Karpas-422 (cell line): Measurements from ENCODE around the gene TRAF5. TPM values are rescaled to one million over a fixed set of nuclear protein-coding genes. Genes with fewer than 3 reads are reported as not detected.

Experiments used
- DNase-seq: peaks from one replicate; pipeline ENCODE4 v3.0.0-alpha.2; 2015
- H2AFZ ChIP-seq: fragments of 200-600 bp; sonication (generic); 2 replicates; pipeline ENCODE4 v1.6.1; 2014; ENCODE audit warnings: antibody characterized with exemption, low read length, mixed read lengths
- H3K27ac ChIP-seq: fragments of 200-600 bp; sonication (generic); 2 replicates; pipeline ENCODE4 v1.5.1; 2014; ENCODE audit warnings: mild to moderate bottlenecking, low read length, moderate library complexity
- H3K27me3 ChIP-seq: fragments of 200-600 bp; sonication (generic); 2 replicates; pipeline ENCODE4 v1.6.1; 2014; ENCODE audit warnings: low read length, mixed read lengths
- H3K36me3 ChIP-seq: fragments of 200-600 bp; sonication (generic); 2 replicates; pipeline ENCODE4 v1.6.1; 2014; ENCODE audit warnings: low read length, mixed read lengths; ENCODE audit not compliant: insufficient read depth
- H3K4me1 ChIP-seq: fragments of 200-600 bp; sonication (generic); 2 replicates; pipeline ENCODE4 v1.6.1; 2014; ENCODE audit warnings: mild to moderate bottlenecking, low read length, mixed read lengths
- H3K4me2 ChIP-seq: fragments of 200-600 bp; sonication (generic); 2 replicates; pipeline ENCODE4 v1.6.1; 2014; ENCODE audit warnings: low read length, low read depth, mild to moderate bottlenecking; ENCODE audit not compliant: poor library complexity, severe bottlenecking
- H3K4me3 ChIP-seq: fragments of 200-600 bp; sonication (generic); 2 replicates; pipeline ENCODE4 v1.5.1; 2014; ENCODE audit warnings: mild to moderate bottlenecking, antibody characterized with exemption, low read length, mixed read lengths
- H3K79me2 ChIP-seq: fragments of 200-600 bp; sonication (generic); 2 replicates; pipeline ENCODE4 v1.6.1; 2014; ENCODE audit warnings: mild to moderate bottlenecking, low read length, mixed read lengths
- H3K9ac ChIP-seq: fragments of 200-600 bp; sonication (generic); 2 replicates; pipeline ENCODE4 v1.6.0; 2014; ENCODE audit warnings: low read length
- H3K9me2 ChIP-seq: fragments of 200-600 bp; sonication (generic), shearing (Covaris generic); replicated peaks from 2 replicates; pipeline ENCODE4 v1.6.0; 2014; ENCODE audit warnings: mild to moderate bottlenecking, low read length, moderate library complexity; ENCODE audit not compliant: insufficient read depth
- H3K9me3 ChIP-seq: fragments of 300-700, 200-600 bp; sonication (generic); 2 replicates; pipeline ENCODE4 v1.6.1; 2014; ENCODE audit warnings: low read length, mixed read lengths
- H4K20me1 ChIP-seq: fragments of 200-600 bp; sonication (generic); 2 replicates; pipeline ENCODE4 v1.6.1; 2014; ENCODE audit warnings: mild to moderate bottlenecking, antibody characterized with exemption, low read length, low read depth; ENCODE audit not compliant: insufficient read depth
- total RNA-seq: library from RNA; depleted of rRNA; stranded (reverse); fragments of >200 nt; shearing (Covaris generic); gene quantifications from 2 replicates; pipeline ENCODE4 v1.2.3, GENCODE V29; 2014; ENCODE audit warnings: low replicate concordance

The TRAF5 gene
- total RNA-seq, 1 experiment from 2014 or later = 39.7 TPM

- H3K9me2 ChIP-seq = no peaks in the 10 kb centered on the region
- H3K4me2 ChIP-seq = no peak overlapping the region
- no peak overlapping the region for H3K4me3 ChIP-seq
- no peaks in the 10 kb centered on the region for H4K20me1 ChIP-seq
- H3K27me3 ChIP-seq = no peaks in the 10 kb centered on the region
- DNase-seq = no peak
- no peaks in the 10 kb centered on the region for H3K9me3 ChIP-seq
- no peak overlapping the region for H3K9ac ChIP-seq
- no peak overlapping the region for H2AFZ ChIP-seq
- peaks cover 72% of the 10 kb centered on the region for H3K36me3 ChIP-seq
- H3K4me1 ChIP-seq = no peaks in the 10 kb centered on the region
- no peak overlapping the region for H3K27ac ChIP-seq
- peaks cover 48% of the 10 kb centered on the region for H3K79me2 ChIP-seq
Measured at GRCh38 chr1:211292411-211292810, 34.2 kb upstream of the TRAF5 start.

GRCh38 chr1:211296396-211296795, 30.2 kb upstream of the TRAF5 start:
- Histone ChIP-seq H3K4me1 (no peaks in the 10 kb centered on the region), H2AFZ (no peak overlapping the region), H4K20me1 (no peaks in the 10 kb centered on the region), H3K9me2 (no peaks in the 10 kb centered on the region), H3K79me2 (peaks cover 44% of the 10 kb centered on the region), H3K4me2 (no peak overlapping the region), H3K36me3 (peaks cover 68% of the 10 kb centered on the region), H3K4me3 (no peak overlapping the region), H3K9me3 (no peaks in the 10 kb centered on the region), H3K9ac (no peak overlapping the region), H3K27me3 (no peaks in the 10 kb centered on the region), H3K27ac (no peak overlapping the region)
- no peak for DNase-seq

GRCh38 chr1:211305044-211305443, 21.6 kb upstream of the TRAF5 start:
- Histone ChIP-seq H3K4me1 (0 out of 2 replicates have a peak, but pooled peaks cover 3% of the 10 kb centered on the region), H3K9me2 (no peaks in the 10 kb centered on the region), H3K79me2 (peaks cover 21% of the 10 kb centered on the region), H3K4me3 (no peak overlapping the region), H3K27ac (no peak overlapping the region), H3K9me3 (no peaks in the 10 kb centered on the region), H3K9ac (no peak overlapping the region), H3K27me3 (no peaks in the 10 kb centered on the region), H2AFZ (no peak overlapping the region), H3K4me2 (no peak overlapping the region), H4K20me1 (no peaks in the 10 kb centered on the region), H3K36me3 (peaks cover 39% of the 10 kb centered on the region)
- no peak for DNase-seq

GRCh38 chr1:211309617-211310016, 17.0 kb upstream of the TRAF5 start:
- Histone ChIP-seq H3K27ac (no peak overlapping the region), H4K20me1 (no peaks in the 10 kb centered on the region), H3K36me3 (peaks cover 41% of the 10 kb centered on the region)

GRCh38 chr1:211313392-211313791, 13.2 kb upstream of the TRAF5 start:
- no peak overlapping the region for H3K27ac ChIP-seq
- DNase-seq = no peak
- no peaks in the 10 kb centered on the region; the same call in 1 of the 2 replicates for H3K4me1 ChIP-seq
- H3K4me3 ChIP-seq = no peak overlapping the region
- H3K4me2 ChIP-seq = no peak overlapping the region
- H2AFZ ChIP-seq = no peak overlapping the region
- no peaks in the 10 kb centered on the region for H4K20me1 ChIP-seq
- no peaks in the 10 kb centered on the region for H3K9me3 ChIP-seq
- H3K27me3 ChIP-seq = no peaks in the 10 kb centered on the region
- no peaks in the 10 kb centered on the region for H3K79me2 ChIP-seq
- H3K9ac ChIP-seq = no peak overlapping the region
- peaks cover 43% of the 10 kb centered on the region for H3K36me3 ChIP-seq
- no peaks in the 10 kb centered on the region for H3K9me2 ChIP-seq

More at GRCh38 chr1:211309617-211310016, 17.0 kb upstream of the TRAF5 start:
- no peak overlapping the region for H2AFZ ChIP-seq
- no peaks in the 10 kb centered on the region for H3K27me3 ChIP-seq
- DNase-seq = no peak
- H3K4me2 ChIP-seq = no peak overlapping the region
- no peak overlapping the region for H3K9ac ChIP-seq
- no peak overlapping the region for H3K4me3 ChIP-seq
- no peaks in the 10 kb centered on the region for H3K9me3 ChIP-seq
- peaks cover 7% of the 10 kb centered on the region for H3K79me2 ChIP-seq
- H3K9me2 ChIP-seq = no peaks in the 10 kb centered on the region
- no peaks in the 10 kb centered on the region; the same call in 1 of the 2 replicates for H3K4me1 ChIP-seq

- H3K9me3 ChIP-seq = no peaks in the 10 kb centered on the region
- peaks cover 18% of the 10 kb centered on the region for H3K4me1 ChIP-seq
- no peak overlapping the region for H2AFZ ChIP-seq
- H3K4me3 ChIP-seq = no peak overlapping the region
- H4K20me1 ChIP-seq = no peaks in the 10 kb centered on the region
- H3K27me3 ChIP-seq = no peaks in the 10 kb centered on the region
- H3K4me2 ChIP-seq = no peak overlapping the region
- H3K79me2 ChIP-seq = no peaks in the 10 kb centered on the region
- peaks cover 24% of the 10 kb centered on the region for H3K36me3 ChIP-seq
- no peak overlapping the region for H3K9ac ChIP-seq
- no peaks in the 10 kb centered on the region for H3K9me2 ChIP-seq
- DNase-seq = peak; percentile 47
- no peak overlapping the region for H3K27ac ChIP-seq
Measured at GRCh38 chr1:211318576-211319280, 7.9 kb upstream of the TRAF5 start.

- Histone ChIP-seq H3K4me3 (no peak overlapping the region), H3K4me1 (peaks cover 18% of the 10 kb centered on the region), H2AFZ (no peak overlapping the region), H3K27ac (no peak overlapping the region), H3K27me3 (no peaks in the 10 kb centered on the region), H3K9me3 (no peaks in the 10 kb centered on the region), H3K4me2 (no peak overlapping the region), H4K20me1 (no peaks in the 10 kb centered on the region), H3K9ac (no peak overlapping the region), H3K9me2 (no peaks in the 10 kb centered on the region), H3K36me3 (peaks cover 12% of the 10 kb centered on the region), H3K79me2 (no peaks in the 10 kb centered on the region)
- DNase-seq = no peak
Measured at GRCh38 chr1:211319892-211320291, 6.7 kb upstream of the TRAF5 start.

GRCh38 chr1:211320980-211321379, 5.7 kb upstream of the TRAF5 start:
- peak; percentile 63 for DNase-seq
- H3K4me2 ChIP-seq = peak overlapping the region; percentile 33
- no peaks in the 10 kb centered on the region for H4K20me1 ChIP-seq
- no peaks in the 10 kb centered on the region for H3K9me3 ChIP-seq
- peaks cover 18% of the 10 kb centered on the region for H3K4me1 ChIP-seq
- H3K27me3 ChIP-seq = no peaks in the 10 kb centered on the region
- no peak overlapping the region for H3K4me3 ChIP-seq
- peaks cover 2% of the 10 kb centered on the region; the same call in 1 of the 2 replicates for H3K36me3 ChIP-seq
- H3K79me2 ChIP-seq = no peaks in the 10 kb centered on the region
- H3K9me2 ChIP-seq = no peaks in the 10 kb centered on the region
- H2AFZ ChIP-seq = no peak overlapping the region
- no peak overlapping the region for H3K9ac ChIP-seq
- H3K27ac ChIP-seq = no peak overlapping the region
